ENCODE results near the gene CNKSR3. TPM values are rescaled to one million over a fixed set of nuclear protein-coding genes. Genes with fewer than 3 reads are reported as not detected.
A peak's percentile ranks its signal among the peaks of the same experiment; 100 is the strongest.

The CNKSR3 gene
- total RNA-seq, 1 experiment from 2014 or later, result 5.6 TPM

DNA sequence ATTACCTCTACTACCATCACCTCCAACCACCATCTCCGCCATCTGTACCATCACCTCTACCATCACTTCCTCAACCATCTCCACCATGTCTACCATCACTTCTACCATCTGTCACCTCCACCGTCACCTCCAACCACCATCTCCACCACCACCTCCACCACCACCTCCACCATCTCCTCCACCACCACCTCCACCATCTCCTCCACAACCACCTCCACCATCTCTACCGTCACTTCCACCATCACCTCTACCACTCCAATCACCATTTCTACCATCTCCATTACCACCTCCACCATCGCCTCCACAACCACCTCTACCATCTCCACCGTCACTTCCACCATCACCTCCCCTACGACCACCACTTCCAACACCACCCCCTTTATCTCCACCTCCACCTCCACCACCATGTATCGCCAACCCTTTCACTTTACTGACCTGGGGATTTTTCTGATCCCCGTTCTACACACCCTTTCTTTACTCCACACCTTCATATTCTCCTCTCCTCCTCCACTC lies 156.2 kb downstream of the CNKSR3 start:
- no peak overlapping the region for H2BK15ac ChIP-seq (ENCODE audit: low read depth, low read length)
- H2BK20ac ChIP-seq (ENCODE audit: low read depth, low read length, poor library complexity, severe bottlenecking), result no peak overlapping the region
- H3K14ac ChIP-seq (ENCODE audit: insufficient read depth, low read length), result no peak overlapping the region
- no peaks in the 10 kb centered on the region for H3K23me2 ChIP-seq (ENCODE audit: insufficient read length, low read depth, low read length, poor library complexity, severe bottlenecking)
- no peak overlapping the region for H3K56ac ChIP-seq (ENCODE audit: insufficient read length, low read depth, low read length)
- H3K23ac ChIP-seq (ENCODE audit: insufficient read length, low read depth, low read length), result no peak overlapping the region
- 100% methylated on average over 6 of the region's 8 CpGs for WGBS (ENCODE audit: extremely low coverage, insufficient read length, low lambda C conversion rate)
- Mint-ChIP-seq H3K4me3 (no peak overlapping the region), H3K27me3 (ENCODE audit: low read depth) (no peaks in the 10 kb centered on the region), H3K36me3 (ENCODE audit: insufficient read depth in 1 of 3, low read depth in 3 of 3) (no peaks in the 10 kb centered on the region; a peak in 1 of 7 replicates), H3K4me1 (no peaks in the 10 kb centered on the region), H3K27ac (peak overlapping the region in 1 of 3 experiments; percentile 70; a peak in 1 of 7 replicates), H3K9me3 (no peaks in the 10 kb centered on the region; a peak in 1 of 5 replicates)
- H3K79me1 ChIP-seq (ENCODE audit: insufficient read depth, low read depth, low read length, poor library complexity, severe bottlenecking), result no peaks in the 10 kb centered on the region
- H3T11ph ChIP-seq (ENCODE audit: low read length), result no peak overlapping the region
- no peaks in the 10 kb centered on the region for H3K27me3 ChIP-seq (ENCODE audit: insufficient read depth, low read length)
- no peak overlapping the region for H2BK5ac ChIP-seq (ENCODE audit: insufficient read length, low read length)
- no peak overlapping the region for H2AK5ac ChIP-seq (ENCODE audit: insufficient read length, low read length)
- H4K20me1 ChIP-seq (ENCODE audit: control insufficient read depth, insufficient read depth, insufficient read length), result no peaks in the 10 kb centered on the region
- no peak overlapping the region for H2BK120ac ChIP-seq (ENCODE audit: low read depth, low read length, poor library complexity, severe bottlenecking)
- H4K8ac ChIP-seq (replicated peaks; ENCODE audit: insufficient read length, low read depth, low read length), result no peak overlapping the region
- no peaks in the 10 kb centered on the region for H3K4me1 ChIP-seq (ENCODE audit: insufficient read depth, low read length)
- TF ChIP-seq, protein P1, sequence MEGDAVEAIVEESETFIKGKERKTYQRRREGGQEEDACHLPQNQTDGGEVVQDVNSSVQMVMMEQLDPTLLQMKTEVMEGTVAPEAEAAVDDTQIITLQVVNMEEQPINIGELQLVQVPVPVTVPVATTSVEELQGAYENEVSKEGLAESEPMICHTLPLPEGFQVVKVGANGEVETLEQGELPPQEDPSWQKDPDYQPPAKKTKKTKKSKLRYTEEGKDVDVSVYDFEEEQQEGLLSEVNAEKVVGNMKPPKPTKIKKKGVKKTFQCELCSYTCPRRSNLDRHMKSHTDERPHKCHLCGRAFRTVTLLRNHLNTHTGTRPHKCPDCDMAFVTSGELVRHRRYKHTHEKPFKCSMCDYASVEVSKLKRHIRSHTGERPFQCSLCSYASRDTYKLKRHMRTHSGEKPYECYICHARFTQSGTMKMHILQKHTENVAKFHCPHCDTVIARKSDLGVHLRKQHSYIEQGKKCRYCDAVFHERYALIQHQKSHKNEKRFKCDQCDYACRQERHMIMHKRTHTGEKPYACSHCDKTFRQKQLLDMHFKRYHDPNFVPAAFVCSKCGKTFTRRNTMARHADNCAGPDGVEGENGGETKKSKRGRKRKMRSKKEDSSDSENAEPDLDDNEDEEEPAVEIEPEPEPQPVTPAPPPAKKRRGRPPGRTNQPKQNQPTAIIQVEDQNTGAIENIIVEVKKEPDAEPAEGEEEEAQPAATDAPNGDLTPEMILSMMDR (conservative IDR thresholded peaks at IDR 0.05), result no peak
- H3K4ac ChIP-seq (ENCODE audit: low read depth, low read length), result no peak overlapping the region
- H3K4me2 ChIP-seq (ENCODE audit: insufficient read depth, insufficient read length, low read length), result no peak overlapping the region
- no peak overlapping the region for H4K91ac ChIP-seq (ENCODE audit: insufficient read length, low read depth, low read length)
- no peak overlapping the region for H3K18ac ChIP-seq (ENCODE audit: insufficient read length, low read depth, low read length)
- no peaks in the 10 kb centered on the region for H3K9me3 ChIP-seq (ENCODE audit: control insufficient read depth, low read depth, low read length)
- H3K79me2 ChIP-seq (ENCODE audit: insufficient read depth, low read length), result no peaks in the 10 kb centered on the region
- H4K5ac ChIP-seq (ENCODE audit: insufficient read length, low read depth, low read length), result no peak overlapping the region
- no peak overlapping the region for H3K9ac ChIP-seq (ENCODE audit: extremely low read depth, insufficient read length, low read length)
- no peak overlapping the region for H2AFZ ChIP-seq (ENCODE audit: low read length)
- H3K27ac ChIP-seq (ENCODE audit: insufficient read length, low read depth, low read length), result no peak overlapping the region
- no peak for DNase-seq
- H2BK12ac ChIP-seq (ENCODE audit: insufficient read length, low read depth, low read length), result no peak overlapping the region

Measured in H9 (cell line).